Tibial nerve (tissue), 4 donors: ENCODE data around the gene ETV1.

Source experiments
- CTCF ChIP-seq, 5 experiments: fragments of 200-600 bp in 3 of 5; fragments of 450-650 bp in 2 of 5; sonication (generic) in 3 of 5; IDR thresholded peaks; one replicate each; pipeline ENCODE4 v1.5.1; 2016 to 2019; ENCODE audit warnings: antibody characterized with exemption in 5 of 5, mild to moderate bottlenecking in 3 of 5, moderate library complexity in 2 of 5
- EP300 ChIP-seq, 2 donors: sonication (generic); formaldehyde crosslinking; IDR thresholded peaks; one replicate each; pipeline ENCODE4 v1.6.1; 2017; ENCODE audit warnings: antibody characterized with exemption in 2 of 2, mild to moderate bottlenecking in 1 of 2
- POLR2A ChIP-seq, 2 donors: fragments of 450-650 bp; IDR thresholded peaks; one replicate each; pipeline ENCODE4 v1.6.1; 2017; ENCODE audit warnings: antibody characterized with exemption in 2 of 2, mild to moderate bottlenecking in 2 of 2, moderate library complexity in 2 of 2

GRCh38 chr7:14024406-14024805 lies 34.9 kb upstream of the ETV1 start:
- TF ChIP-seq EP300 (IDR thresholded peaks at IDR 0.05) (no peak), CTCF (IDR thresholded peaks at IDR 0.05) (no peak), POLR2A (IDR thresholded peaks at IDR 0.05) (no peak)
